Measurements from ENCODE around the gene KCNK3. TPM values are rescaled to one million over a fixed set of nuclear protein-coding genes. Genes with fewer than 3 reads are reported as not detected.

Gene KCNK3
- total and polyA plus RNA-seq, 2 donors (not counting 1 experiment from before 2014, with no cell fraction given) = not detected

DNA sequence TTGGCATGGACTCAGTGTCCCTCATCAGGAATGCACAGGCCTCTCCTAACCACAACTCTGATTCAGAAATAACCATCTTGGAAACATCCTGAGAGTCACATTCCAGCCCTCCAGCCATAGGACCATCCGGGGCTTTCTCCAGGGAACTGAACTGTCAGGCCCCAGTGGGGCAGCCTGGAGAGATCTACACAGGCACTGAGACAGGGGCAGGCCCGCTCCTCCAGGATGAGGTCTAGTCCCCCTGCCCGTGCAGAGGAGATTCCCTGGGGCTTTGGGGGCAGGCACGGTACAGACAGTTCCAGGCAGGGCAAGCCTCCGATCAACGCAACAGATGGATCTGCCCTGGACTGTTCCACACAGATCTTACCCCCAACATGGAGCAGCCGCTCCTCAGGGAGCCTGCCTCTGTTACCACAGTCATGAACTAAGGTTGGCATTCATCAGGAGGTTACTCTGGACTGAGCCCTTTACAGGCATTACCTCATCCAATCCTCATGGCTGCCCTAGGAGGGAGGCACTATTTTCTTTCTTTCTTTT lies 12.0 kb downstream of the KCNK3 start:
- Histone ChIP-seq H4K20me1 (ENCODE audit: control insufficient read depth, insufficient read depth, low read length, poor library complexity, severe bottlenecking) (no peaks in the 10 kb centered on the region), H3K4me2 (replicated peaks; ENCODE audit: low read depth, low read length, poor library complexity, severe bottlenecking) (no peak overlapping the region), H3K27me3 (replicated peaks in 1 of 4; ENCODE audit: control extremely low read depth in 1 of 4, control insufficient read depth in 3 of 4, insufficient read depth in 4 of 4, low read length in 3 of 4) (peaks cover 0 to 14% (median 0%) of the 10 kb centered on the region in 4 experiments), H3K36me3 (replicated peaks in 1 of 2; ENCODE audit: control extremely low read depth in 1 of 2, control insufficient read depth in 1 of 2, extremely low read depth in 1 of 2, insufficient read depth in 2 of 2, low read length in 1 of 2) (no peaks in the 10 kb centered on the region), H3K4me1 (ENCODE audit: control insufficient read depth in 2 of 2, insufficient read depth in 2 of 2, low read length in 2 of 2) (no peaks in the 10 kb centered on the region), H3K79me2 (ENCODE audit: control insufficient read depth, insufficient read depth, low read length) (no peaks in the 10 kb centered on the region), H3K9me3 (ENCODE audit: control extremely low read depth in 1 of 3, control insufficient read depth in 2 of 3, insufficient read depth in 1 of 3, low read length in 2 of 3) (no peaks in the 10 kb centered on the region), H2AFZ (ENCODE audit: insufficient read depth, low read depth, low read length, poor library complexity, severe bottlenecking) (no peak overlapping the region), H3K9ac (ENCODE audit: low read length) (no peak overlapping the region), H3K4me3 (ENCODE audit: control extremely low read depth in 1 of 5, extremely low read depth in 1 of 5, insufficient read depth in 1 of 5, low read depth in 2 of 5, low read length in 4 of 5) (no peak overlapping the region), H3K27ac (ENCODE audit: low read length in 2 of 2) (no peak overlapping the region)
- intact Hi-C loops (cut with micrococcal nuclease) = no loop called here
- CTCF ChIA-PET = no interaction called here
- no peak overlapping the region for H3K27ac Mint-ChIP-seq
- 85% methylated on average over 7 of the region's 7 CpGs for WGBS (ENCODE audit: insufficient coverage)
- H3K27me3 Mint-ChIP-seq = peaks cover 20% of the 10 kb centered on the region
- H3K9me3 Mint-ChIP-seq (ENCODE audit: insufficient read depth) = no peaks in the 10 kb centered on the region
- no peak overlapping the region for H3K4me3 Mint-ChIP-seq
- ATAC-seq (ENCODE audit: low read depth) (no peak), DNase-seq (no peak)
- no peak for TF ChIP-seq EZH2 (IDR thresholded peaks at IDR 0.05; ENCODE audit: borderline replicate concordance, insufficient read depth, low read depth, low read length, poor library complexity, severe bottlenecking)
- TF ChIP-seq, protein P1, sequence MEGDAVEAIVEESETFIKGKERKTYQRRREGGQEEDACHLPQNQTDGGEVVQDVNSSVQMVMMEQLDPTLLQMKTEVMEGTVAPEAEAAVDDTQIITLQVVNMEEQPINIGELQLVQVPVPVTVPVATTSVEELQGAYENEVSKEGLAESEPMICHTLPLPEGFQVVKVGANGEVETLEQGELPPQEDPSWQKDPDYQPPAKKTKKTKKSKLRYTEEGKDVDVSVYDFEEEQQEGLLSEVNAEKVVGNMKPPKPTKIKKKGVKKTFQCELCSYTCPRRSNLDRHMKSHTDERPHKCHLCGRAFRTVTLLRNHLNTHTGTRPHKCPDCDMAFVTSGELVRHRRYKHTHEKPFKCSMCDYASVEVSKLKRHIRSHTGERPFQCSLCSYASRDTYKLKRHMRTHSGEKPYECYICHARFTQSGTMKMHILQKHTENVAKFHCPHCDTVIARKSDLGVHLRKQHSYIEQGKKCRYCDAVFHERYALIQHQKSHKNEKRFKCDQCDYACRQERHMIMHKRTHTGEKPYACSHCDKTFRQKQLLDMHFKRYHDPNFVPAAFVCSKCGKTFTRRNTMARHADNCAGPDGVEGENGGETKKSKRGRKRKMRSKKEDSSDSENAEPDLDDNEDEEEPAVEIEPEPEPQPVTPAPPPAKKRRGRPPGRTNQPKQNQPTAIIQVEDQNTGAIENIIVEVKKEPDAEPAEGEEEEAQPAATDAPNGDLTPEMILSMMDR (IDR thresholded peaks at IDR 0.05) = no peak
- POLR2A ChIA-PET = no interaction called here
- no peaks in the 10 kb centered on the region for H3K4me1 Mint-ChIP-seq

DNA sequence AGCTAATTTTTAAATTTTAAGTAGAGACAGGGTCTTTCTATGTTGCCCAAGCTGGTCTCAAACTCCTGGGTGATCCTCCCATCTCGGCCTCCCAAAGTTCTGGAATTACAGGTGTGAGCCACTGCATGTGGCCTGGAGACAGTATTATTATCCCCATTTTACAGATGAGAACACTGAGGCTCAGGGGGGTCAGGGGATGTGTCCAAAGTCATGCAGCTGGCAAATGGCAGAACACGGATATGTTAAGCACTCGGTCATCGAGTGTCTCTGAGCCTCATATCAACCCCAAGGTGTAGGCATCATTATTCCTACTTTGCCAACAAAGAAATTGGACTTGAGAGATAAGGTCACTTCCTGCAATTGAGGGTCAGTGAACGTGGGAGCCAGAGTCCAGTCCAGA lies 12.6 kb downstream of the KCNK3 start:
- Histone ChIP-seq H3K4me3 (ENCODE audit: control extremely low read depth in 1 of 5, extremely low read depth in 1 of 5, insufficient read depth in 1 of 5, low read depth in 2 of 5, low read length in 4 of 5) (no peak overlapping the region), H3K9ac (ENCODE audit: low read length) (no peak overlapping the region), H3K9me3 (ENCODE audit: control extremely low read depth in 1 of 3, control insufficient read depth in 2 of 3, insufficient read depth in 1 of 3, low read length in 2 of 3) (no peaks in the 10 kb centered on the region), H3K27me3 (replicated peaks in 1 of 4; ENCODE audit: control extremely low read depth in 1 of 4, control insufficient read depth in 3 of 4, insufficient read depth in 4 of 4, low read length in 3 of 4) (peaks cover 0 to 14% (median 0%) of the 10 kb centered on the region in 4 experiments), H3K79me2 (ENCODE audit: control insufficient read depth, insufficient read depth, low read length) (no peaks in the 10 kb centered on the region), H3K36me3 (replicated peaks in 1 of 2; ENCODE audit: control extremely low read depth in 1 of 2, control insufficient read depth in 1 of 2, extremely low read depth in 1 of 2, insufficient read depth in 2 of 2, low read length in 1 of 2) (no peaks in the 10 kb centered on the region), H3K27ac (ENCODE audit: low read length in 2 of 2) (no peak overlapping the region), H4K20me1 (ENCODE audit: control insufficient read depth, insufficient read depth, low read length, poor library complexity, severe bottlenecking) (no peaks in the 10 kb centered on the region), H3K4me1 (ENCODE audit: control insufficient read depth in 2 of 2, insufficient read depth in 2 of 2, low read length in 2 of 2) (no peaks in the 10 kb centered on the region), H3K4me2 (replicated peaks; ENCODE audit: low read depth, low read length, poor library complexity, severe bottlenecking) (no peak overlapping the region), H2AFZ (ENCODE audit: insufficient read depth, low read depth, low read length, poor library complexity, severe bottlenecking) (no peak overlapping the region)
- Mint-ChIP-seq H3K27ac (no peak overlapping the region), H3K4me3 (no peak overlapping the region), H3K9me3 (ENCODE audit: insufficient read depth) (no peaks in the 10 kb centered on the region), H3K27me3 (peaks cover 20% of the 10 kb centered on the region), H3K4me1 (no peaks in the 10 kb centered on the region)
- POLR2A ChIA-PET = no interaction called here
- no peak for ATAC-seq (ENCODE audit: low read depth)
- intact Hi-C loops (cut with micrococcal nuclease) = no loop called here
- WGBS (ENCODE audit: insufficient coverage) = 92% methylated on average over 2 of the region's 5 CpGs
- TF ChIP-seq EZH2 (IDR thresholded peaks at IDR 0.05; ENCODE audit: borderline replicate concordance, insufficient read depth, low read depth, low read length, poor library complexity, severe bottlenecking) = no peak
- TF ChIP-seq, protein P1 (IDR thresholded peaks at IDR 0.05) = no peak
- DNase-seq = no peak
- CTCF ChIA-PET = no interaction called here

All from B cell (primary cell).